IMR-90 (cell line): ENCODE data around the gene HDGFL3. TPM values are rescaled to one million over a fixed set of nuclear protein-coding genes. Genes with fewer than 3 reads are reported as not detected.

Experiments used
- ATAC-seq: fragments of 200-7000 bp; cut with Tn5 transposase; 2 replicates; pipeline ENCODE4 v1.9.1; 2020; ENCODE audit warnings: low read depth, mild to moderate bottlenecking, moderate library complexity
- BruUV-seq: library from RNA; stranded (reverse); fragments of 400-500 nt; replicated peaks from 2 replicates; lab custom pipeline; 2021; lab: Mats Ljungman, UMichigan
- CTCF ChIA-PET: fragments of 300-600 bp; formaldehyde crosslinking; extraction: SDS; loops from one replicate; lab custom pipeline; 2021; ENCODE audit warnings: antibody characterized with exemption; lab: Yijun Ruan, JAX
- POLR2A ChIA-PET: fragments of 300-600 bp; sonication (Branson Sonifier 250); formaldehyde crosslinking; loops from one replicate; lab custom pipeline; 2022; ENCODE audit warnings: antibody characterized with exemption; ENCODE audit not compliant: unreplicated experiment; lab: Charles Lee
- DNase-seq: peaks from one replicate; pipeline ENCODE4 v3.0.0; 2013
- H2AFZ ChIP-seq: replicated peaks from 2 replicates; pipeline ENCODE3; 2013; ENCODE audit warnings: low read length, mild to moderate bottlenecking; ENCODE audit not compliant: poor library complexity
- H2AK5ac ChIP-seq: 2 replicates; pipeline ENCODE4 v1.6.1; 2013; ENCODE audit warnings: low read depth, low read length, inconsistent platforms
- H2AK9ac ChIP-seq: replicated peaks from 2 replicates; pipeline ENCODE3; 2013; ENCODE audit warnings: mild to moderate bottlenecking, low read depth, low read length, moderate library complexity; ENCODE audit not compliant: poor library complexity
- H2BK120ac ChIP-seq: 2 replicates; pipeline ENCODE4 v1.6.1; 2013; ENCODE audit warnings: low read depth, low read length, inconsistent platforms
- H2BK15ac ChIP-seq: 3 replicates; pipeline ENCODE4 v1.6.1; 2013; ENCODE audit warnings: low read depth, low read length, inconsistent platforms
- H2BK20ac ChIP-seq: 2 replicates; pipeline ENCODE4 v1.6.1; 2013; ENCODE audit warnings: low read depth, mild to moderate bottlenecking, inconsistent platforms, low read length, moderate library complexity
- H2BK5ac ChIP-seq: 2 replicates; pipeline ENCODE4 v1.6.1; 2013; ENCODE audit warnings: mild to moderate bottlenecking, low read depth, low read length, inconsistent platforms; ENCODE audit not compliant: poor library complexity, severe bottlenecking
- H3K14ac ChIP-seq: replicated peaks from 2 replicates; pipeline ENCODE4 v1.6.1; 2013; ENCODE audit warnings: low read depth, low read length, inconsistent platforms
- H3K18ac ChIP-seq: 2 replicates; pipeline ENCODE4 v1.6.1; 2013; ENCODE audit warnings: low read depth, low read length, control low read depth
- H3K23ac ChIP-seq: 2 replicates; pipeline ENCODE4 v1.6.1; 2013; ENCODE audit warnings: low read depth, low read length, inconsistent platforms
- H3K27ac ChIP-seq: 2 replicates; pipeline ENCODE4 v1.5.1; 2013; ENCODE audit warnings: mild to moderate bottlenecking, control low read depth, low read length; ENCODE audit not compliant: insufficient read depth
- H3K27me3 ChIP-seq: 2 replicates; pipeline ENCODE4 v1.6.1; 2013; ENCODE audit warnings: low read length; ENCODE audit not compliant: control insufficient read depth, insufficient read depth
- H3K36me3 ChIP-seq: 2 replicates; pipeline ENCODE4 v1.6.1; 2013; ENCODE audit warnings: low read length, mixed read lengths; ENCODE audit not compliant: control insufficient read depth, insufficient read depth
- H3K4ac ChIP-seq: 2 replicates; pipeline ENCODE4 v1.6.1; 2013; ENCODE audit warnings: low read depth, low read length, inconsistent platforms
- H3K4me1 ChIP-seq: 2 replicates; pipeline ENCODE4 v1.6.1; 2013; ENCODE audit warnings: low read length, mixed read lengths; ENCODE audit not compliant: control insufficient read depth, insufficient read depth
- H3K4me2 ChIP-seq: 2 replicates; pipeline ENCODE4 v1.6.1; 2013; ENCODE audit warnings: low read depth, mild to moderate bottlenecking, control low read depth, low read length, moderate library complexity
- H3K4me3 ChIP-seq: 2 replicates; pipeline ENCODE4 v1.5.1; 2013; ENCODE audit warnings: low read depth, mild to moderate bottlenecking, control low read depth, low read length, moderate library complexity; ENCODE audit not compliant: insufficient read depth
- H3K56ac ChIP-seq: 2 replicates; pipeline ENCODE4 v1.6.1; 2013; ENCODE audit warnings: low read length, inconsistent platforms; ENCODE audit not compliant: insufficient read depth; ENCODE audit errors: extremely low read depth
- H3K79me1 ChIP-seq, 2 experiments: 2 replicates each; pipeline ENCODE4 v1.6.1; 2013; ENCODE audit warnings: low read length in 2 of 2, inconsistent platforms in 1 of 2, low read depth in 1 of 2
- H3K9ac ChIP-seq: 2 replicates; pipeline ENCODE4 v1.6.1; 2013; ENCODE audit warnings: low read depth, low read length, control low read depth
- H3K9me1 ChIP-seq: 2 replicates; pipeline ENCODE4 v1.6.1; 2013; ENCODE audit warnings: low read length, inconsistent platforms; ENCODE audit not compliant: insufficient read depth
- H3K9me3 ChIP-seq: 2 replicates; pipeline ENCODE4 v1.6.1; 2013; ENCODE audit warnings: low read length; ENCODE audit not compliant: control insufficient read depth, insufficient read depth
- H4K20me1 ChIP-seq: 2 replicates; pipeline ENCODE4 v1.6.1; 2013; ENCODE audit warnings: low read length, inconsistent platforms; ENCODE audit not compliant: insufficient read depth
- H4K5ac ChIP-seq: 2 replicates; pipeline ENCODE4 v1.6.1; 2013; ENCODE audit warnings: mild to moderate bottlenecking, low read depth, low read length, control low read depth
- H4K8ac ChIP-seq, 2 experiments: 2 replicates each; pipeline ENCODE4 v1.6.1; 2013; ENCODE audit warnings: low read depth in 2 of 2, low read length in 2 of 2, control low read depth in 1 of 2, inconsistent platforms in 1 of 2
- H4K91ac ChIP-seq: 2 replicates; pipeline ENCODE4 v1.6.1; 2013; ENCODE audit warnings: low read depth, low read length, inconsistent platforms; ENCODE audit not compliant: insufficient read depth
- BHLHE40 ChIP-seq: fragments of 150-350 bp; IDR thresholded peaks from 2 replicates; pipeline ENCODE4 v1.6.1; 2016; ENCODE audit warnings: mild to moderate bottlenecking, low read depth, low read length
- CEBPB ChIP-seq: IDR thresholded peaks from 2 replicates; pipeline ENCODE4 v1.6.1; 2012; ENCODE audit warnings: low read depth, low read length, improper control_type of control experiment
- CHD1 ChIP-seq: IDR thresholded peaks from 2 replicates; pipeline ENCODE4 v1.6.1; 2012; ENCODE audit warnings: low read depth, low read length, improper control_type of control experiment
- FOS ChIP-seq: fragments of 150-350 bp; IDR thresholded peaks from 2 replicates; pipeline ENCODE4 v1.6.1; 2016; ENCODE audit warnings: low read depth, low read length
- MAFK ChIP-seq: IDR thresholded peaks from 2 replicates; pipeline ENCODE4 v1.6.1; 2012; ENCODE audit warnings: low read depth, low read length, improper control_type of control experiment
- MAZ ChIP-seq: IDR thresholded peaks from 2 replicates; pipeline ENCODE4 v1.6.1; 2012; ENCODE audit warnings: low read depth, mild to moderate bottlenecking, low read length, improper control_type of control experiment, moderate library complexity, borderline replicate concordance
- MXI1 ChIP-seq: IDR thresholded peaks from 2 replicates; pipeline ENCODE4 v1.6.1; 2012; ENCODE audit warnings: low read depth, mild to moderate bottlenecking, low read length, moderate library complexity, borderline replicate concordance
- NFE2L2 ChIP-seq: fragments of 150-350 bp; IDR thresholded peaks from 2 replicates; pipeline ENCODE4 v1.6.1; 2016; ENCODE audit warnings: low read depth, mild to moderate bottlenecking, low read length
- POLR2A ChIP-seq: IDR thresholded peaks from 2 replicates; pipeline ENCODE4 v1.6.1; 2012; ENCODE audit warnings: mild to moderate bottlenecking, low read depth, low read length
- RAD21 ChIP-seq: IDR thresholded peaks from 2 replicates; pipeline ENCODE4 v1.6.1; 2012; ENCODE audit warnings: low read length, improper control_type of control experiment
- RCOR1 ChIP-seq: IDR thresholded peaks from 2 replicates; pipeline ENCODE4 v1.6.1; 2012; ENCODE audit warnings: mild to moderate bottlenecking, low read length, improper control_type of control experiment; ENCODE audit not compliant: insufficient replicate concordance
- RFX5 ChIP-seq: IDR thresholded peaks from 2 replicates; pipeline ENCODE4 v1.8.0; 2012; ENCODE audit warnings: low read depth, mild to moderate bottlenecking, low read length, moderate library complexity
- SMC3 ChIP-seq: fragments of 150-350 bp; IDR thresholded peaks from 2 replicates; pipeline ENCODE4 v1.6.1; 2016; ENCODE audit warnings: low read depth, mild to moderate bottlenecking, antibody characterized with exemption, low read length, moderate library complexity
- WGBS, 2 experiments: methylation state at CpG; one replicate each; pipeline versions ENCODE4 v1.1.5 to v1.1.7; 2013; ENCODE audit warnings: missing lambda C conversion rate in 2 of 2; ENCODE audit not compliant: insufficient read length in 1 of 2; ENCODE audit errors: extremely low coverage in 2 of 2; 5-methylcytosine and 5-hydroxymethylcytosine counted together
- dilution Hi-C: fragments of 300-500 bp; cut with HindIII; formaldehyde crosslinking; loops from one replicate; pipeline ENCODE4 v1.14.3; 2018; ENCODE audit warnings: low sequenced_read_pairs; ENCODE audit not compliant: unreplicated experiment
- in situ Hi-C: fragments of 300-500 bp; cut with MboI; formaldehyde crosslinking; loops from 3 replicates; pipeline ENCODE4 v1.14.3; 2019; ENCODE audit warnings: low sequenced_read_pairs, inconsistent platforms, mixed read lengths
- intact Hi-C: fragments of 100-400 bp; cut with micrococcal nuclease; formaldehyde crosslinking; loops from 2 replicates; pipeline ENCODE4 v1.10.0; 2022
- polyA plus RNA-seq, 3 experiments: library from polyadenylated mRNA; depleted of rRNA; stranded (reverse); fragments of >200 nt; gene quantifications; 2 replicates each; pipeline ENCODE4 v1.2.3, GENCODE V29; 2012; ENCODE audit warnings: low replicate concordance in 1 of 3
- total RNA-seq: library from RNA; depleted of rRNA; stranded (reverse); fragments of >200 nt; gene quantifications from 2 replicates; pipeline ENCODE4 v1.2.3, GENCODE V29; 2012
- TF ChIP-seq, protein P1 (sequence below): conservative IDR thresholded peaks from 2 replicates; pipeline ENCODE4 v1.5.1; 2012; ENCODE audit warnings: mild to moderate bottlenecking, low read depth, low read length, improper control_type of control experiment
- TF ChIP-seq, protein P2 (sequence below): fragments of 150-350 bp; IDR thresholded peaks from 2 replicates; pipeline ENCODE4 v1.6.1; 2016; ENCODE audit warnings: low read depth, mild to moderate bottlenecking, low read length, moderate library complexity, borderline replicate concordance
- TF ChIP-seq, protein P3 (sequence below): fragments of 150-350 bp; IDR thresholded peaks from 2 replicates; pipeline ENCODE4 v1.6.1; 2017; ENCODE audit warnings: mild to moderate bottlenecking, antibody characterized with exemption, low read length, low read depth

Gene HDGFL3
- total and polyA plus RNA-seq, 2 of the 4 experiments (the other 2 are of a cell fraction), result 9.5 to 18.1 TPM

DNA sequence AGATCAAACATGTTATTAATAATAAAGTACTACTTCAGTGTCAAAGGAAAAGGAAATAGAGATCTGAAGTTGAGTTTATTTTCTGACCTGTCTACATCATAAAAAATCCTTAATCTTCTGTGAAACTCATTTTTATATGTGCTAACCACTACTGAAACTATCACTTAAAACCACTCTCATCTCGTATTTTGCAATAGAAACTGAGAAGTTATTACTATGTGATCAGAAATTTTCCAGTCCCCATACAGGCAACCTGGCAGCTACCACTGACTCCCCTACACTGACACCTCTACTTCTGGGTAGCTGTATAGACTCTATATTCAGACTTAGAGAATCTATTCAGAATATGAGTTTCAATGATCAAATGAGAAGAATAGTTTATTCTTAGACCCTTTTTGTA lies 8.3 kb downstream of the HDGFL3 start:
- no peak for DNase-seq
- H2AFZ ChIP-seq, result no peak overlapping the region
- no peak overlapping the region for H4K8ac ChIP-seq
- H4K20me1 ChIP-seq, result peaks cover 8% of the 10 kb centered on the region
- H3K9me1 ChIP-seq, result no peaks in the 10 kb centered on the region; the same call in 1 of the 2 replicates
- H3K36me3 ChIP-seq, result no peaks in the 10 kb centered on the region
- no peak overlapping the region for H3K14ac ChIP-seq
- H2BK20ac ChIP-seq, result no peak overlapping the region
- intact Hi-C loops (no loop called here), in situ Hi-C loops (no loop called here), dilution Hi-C loops (no loop called here)
- H2AK5ac ChIP-seq, result no peak overlapping the region
- H3K4me2 ChIP-seq, result no peak overlapping the region
- H3K18ac ChIP-seq, result no peak overlapping the region
- POLR2A ChIA-PET, result no interaction called here
- H3K79me1 ChIP-seq, result peaks cover 11 to 31% of the 10 kb centered on the region in 2 experiments
- H4K5ac ChIP-seq, result no peak overlapping the region
- no peaks in the 10 kb centered on the region for H3K27me3 ChIP-seq
- H2BK120ac ChIP-seq, result no peak overlapping the region
- H3K27ac ChIP-seq, result no peak overlapping the region
- no peak overlapping the region for H3K23ac ChIP-seq
- no peak overlapping the region for H3K4me3 ChIP-seq
- no CpG with 5 or more reads among the region's 1 CpG for WGBS, 2 experiments
- H3K9me3 ChIP-seq, result no peaks in the 10 kb centered on the region
- CTCF ChIA-PET, result no interaction called here
- no peak for ATAC-seq
- H2AK9ac ChIP-seq, result no peak overlapping the region
- H2BK5ac ChIP-seq, result no peak overlapping the region
- no peak overlapping the region for H4K91ac ChIP-seq
- no peak overlapping the region for H3K9ac ChIP-seq
- H3K4me1 ChIP-seq, result peaks cover 2% of the 10 kb centered on the region; the same call in 1 of the 2 replicates
- no peak overlapping the region for H3K56ac ChIP-seq
- no peak overlapping the region for H3K4ac ChIP-seq
- no peak overlapping the region for H2BK15ac ChIP-seq
- no peak for TF ChIP-seq RCOR1
- TF ChIP-seq MXI1, result no peak
- TF ChIP-seq, protein P1, sequence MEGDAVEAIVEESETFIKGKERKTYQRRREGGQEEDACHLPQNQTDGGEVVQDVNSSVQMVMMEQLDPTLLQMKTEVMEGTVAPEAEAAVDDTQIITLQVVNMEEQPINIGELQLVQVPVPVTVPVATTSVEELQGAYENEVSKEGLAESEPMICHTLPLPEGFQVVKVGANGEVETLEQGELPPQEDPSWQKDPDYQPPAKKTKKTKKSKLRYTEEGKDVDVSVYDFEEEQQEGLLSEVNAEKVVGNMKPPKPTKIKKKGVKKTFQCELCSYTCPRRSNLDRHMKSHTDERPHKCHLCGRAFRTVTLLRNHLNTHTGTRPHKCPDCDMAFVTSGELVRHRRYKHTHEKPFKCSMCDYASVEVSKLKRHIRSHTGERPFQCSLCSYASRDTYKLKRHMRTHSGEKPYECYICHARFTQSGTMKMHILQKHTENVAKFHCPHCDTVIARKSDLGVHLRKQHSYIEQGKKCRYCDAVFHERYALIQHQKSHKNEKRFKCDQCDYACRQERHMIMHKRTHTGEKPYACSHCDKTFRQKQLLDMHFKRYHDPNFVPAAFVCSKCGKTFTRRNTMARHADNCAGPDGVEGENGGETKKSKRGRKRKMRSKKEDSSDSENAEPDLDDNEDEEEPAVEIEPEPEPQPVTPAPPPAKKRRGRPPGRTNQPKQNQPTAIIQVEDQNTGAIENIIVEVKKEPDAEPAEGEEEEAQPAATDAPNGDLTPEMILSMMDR, result no peak
- TF ChIP-seq RFX5, result no peak
- no peak for TF ChIP-seq RAD21
- TF ChIP-seq SMC3, result no peak
- TF ChIP-seq BHLHE40, result no peak
- TF ChIP-seq CHD1, result no peak
- no peak for TF ChIP-seq POLR2A
- no peak for TF ChIP-seq MAZ
- TF ChIP-seq, protein P2, sequence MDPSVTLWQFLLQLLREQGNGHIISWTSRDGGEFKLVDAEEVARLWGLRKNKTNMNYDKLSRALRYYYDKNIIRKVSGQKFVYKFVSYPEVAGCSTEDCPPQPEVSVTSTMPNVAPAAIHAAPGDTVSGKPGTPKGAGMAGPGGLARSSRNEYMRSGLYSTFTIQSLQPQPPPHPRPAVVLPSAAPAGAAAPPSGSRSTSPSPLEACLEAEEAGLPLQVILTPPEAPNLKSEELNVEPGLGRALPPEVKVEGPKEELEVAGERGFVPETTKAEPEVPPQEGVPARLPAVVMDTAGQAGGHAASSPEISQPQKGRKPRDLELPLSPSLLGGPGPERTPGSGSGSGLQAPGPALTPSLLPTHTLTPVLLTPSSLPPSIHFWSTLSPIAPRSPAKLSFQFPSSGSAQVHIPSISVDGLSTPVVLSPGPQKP, result no peak
- TF ChIP-seq, protein P3, sequence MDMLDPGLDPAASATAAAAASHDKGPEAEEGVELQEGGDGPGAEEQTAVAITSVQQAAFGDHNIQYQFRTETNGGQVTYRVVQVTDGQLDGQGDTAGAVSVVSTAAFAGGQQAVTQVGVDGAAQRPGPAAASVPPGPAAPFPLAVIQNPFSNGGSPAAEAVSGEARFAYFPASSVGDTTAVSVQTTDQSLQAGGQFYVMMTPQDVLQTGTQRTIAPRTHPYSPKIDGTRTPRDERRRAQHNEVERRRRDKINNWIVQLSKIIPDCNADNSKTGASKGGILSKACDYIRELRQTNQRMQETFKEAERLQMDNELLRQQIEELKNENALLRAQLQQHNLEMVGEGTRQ, result no peak
- no peak for TF ChIP-seq MAFK
- no peak for TF ChIP-seq NFE2L2
- no peak for TF ChIP-seq CEBPB
- TF ChIP-seq FOS, result no peak
- no TSS peak for BruUV-seq
